BE2C (cell line): Measurements from ENCODE around the gene SETX.

Experiments used
- DNase-seq: peaks from one replicate; pipeline ENCODE4 v3.0.0-alpha.2; 2020
- H3K27me3 ChIP-seq: fragments of 250-450 bp; sonication (Bioruptor Pico); 2 replicates; pipeline ENCODE4 v1.5.1; 2020; ENCODE audit warnings: mild to moderate bottlenecking
- H3K36me3 ChIP-seq: fragments of 250-450 bp; sonication (Bioruptor Pico); 2 replicates; pipeline ENCODE4 v1.5.1; 2020; ENCODE audit warnings: mild to moderate bottlenecking
- H3K4me1 ChIP-seq: fragments of 250-450 bp; sonication (Bioruptor Pico); 2 replicates; pipeline ENCODE4 v1.5.1; 2020
- H3K4me3 ChIP-seq: 2 replicates; pipeline ENCODE4 v1.5.1; 2011; ENCODE audit warnings: low read depth, low read length
- H3K9me3 ChIP-seq: fragments of 250-450 bp; sonication (Bioruptor Pico); 2 replicates; pipeline ENCODE4 v1.5.1; 2020
- TF ChIP-seq, protein P1 (sequence below): IDR thresholded peaks from 2 replicates; pipeline ENCODE4 v1.5.1; 2012; ENCODE audit warnings: mild to moderate bottlenecking, low read depth, low read length

SETX gene

DNA sequence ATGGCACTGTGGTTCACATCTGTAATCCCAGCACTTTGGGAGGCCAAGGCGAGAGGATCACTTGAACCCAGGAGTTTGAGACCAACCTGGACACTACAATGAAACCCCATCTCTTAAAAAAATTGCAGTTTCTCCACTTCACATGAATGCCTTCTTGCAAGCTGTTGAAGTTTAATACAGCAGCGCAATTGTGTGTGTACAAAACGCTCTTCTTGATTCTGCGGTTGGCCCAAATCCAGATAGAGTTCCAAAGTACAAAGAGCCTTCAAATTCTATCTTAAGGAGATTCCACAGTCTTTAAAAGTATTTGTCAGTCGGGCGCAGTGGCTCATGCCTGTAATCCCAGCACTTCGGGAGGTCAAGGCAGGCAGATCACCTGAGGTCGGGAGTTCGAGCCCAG lies 9.3 kb upstream of the SETX start:
- DNase-seq = no peak
- H3K36me3 ChIP-seq = no peaks in the 10 kb centered on the region
- no peaks in the 10 kb centered on the region for H3K4me1 ChIP-seq
- no peaks in the 10 kb centered on the region for H3K27me3 ChIP-seq
- no peak overlapping the region for H3K4me3 ChIP-seq
- H3K9me3 ChIP-seq = no peaks in the 10 kb centered on the region
- TF ChIP-seq, protein P1, sequence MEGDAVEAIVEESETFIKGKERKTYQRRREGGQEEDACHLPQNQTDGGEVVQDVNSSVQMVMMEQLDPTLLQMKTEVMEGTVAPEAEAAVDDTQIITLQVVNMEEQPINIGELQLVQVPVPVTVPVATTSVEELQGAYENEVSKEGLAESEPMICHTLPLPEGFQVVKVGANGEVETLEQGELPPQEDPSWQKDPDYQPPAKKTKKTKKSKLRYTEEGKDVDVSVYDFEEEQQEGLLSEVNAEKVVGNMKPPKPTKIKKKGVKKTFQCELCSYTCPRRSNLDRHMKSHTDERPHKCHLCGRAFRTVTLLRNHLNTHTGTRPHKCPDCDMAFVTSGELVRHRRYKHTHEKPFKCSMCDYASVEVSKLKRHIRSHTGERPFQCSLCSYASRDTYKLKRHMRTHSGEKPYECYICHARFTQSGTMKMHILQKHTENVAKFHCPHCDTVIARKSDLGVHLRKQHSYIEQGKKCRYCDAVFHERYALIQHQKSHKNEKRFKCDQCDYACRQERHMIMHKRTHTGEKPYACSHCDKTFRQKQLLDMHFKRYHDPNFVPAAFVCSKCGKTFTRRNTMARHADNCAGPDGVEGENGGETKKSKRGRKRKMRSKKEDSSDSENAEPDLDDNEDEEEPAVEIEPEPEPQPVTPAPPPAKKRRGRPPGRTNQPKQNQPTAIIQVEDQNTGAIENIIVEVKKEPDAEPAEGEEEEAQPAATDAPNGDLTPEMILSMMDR = no peak

DNA sequence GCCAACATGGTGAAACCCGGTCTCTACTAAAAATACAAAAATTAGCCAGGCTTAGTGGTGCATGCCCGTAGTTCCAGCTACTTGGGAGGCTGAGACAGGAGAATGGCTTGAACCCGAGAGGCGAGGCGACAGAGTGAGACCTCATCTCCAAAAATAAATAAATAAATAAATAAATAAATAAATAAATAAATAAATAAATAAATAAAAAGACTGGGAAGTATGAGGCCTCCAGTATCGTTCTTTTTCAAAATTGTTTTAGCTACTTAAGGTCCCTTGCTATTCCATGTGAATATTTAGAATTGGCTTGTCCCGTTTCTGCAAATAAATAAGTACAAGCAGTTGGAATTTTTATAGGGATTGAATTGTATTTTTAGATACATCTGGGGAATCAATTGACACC lies 3.0 kb upstream of the SETX start:
- no peak for DNase-seq
- Histone ChIP-seq H3K4me1 (no peaks in the 10 kb centered on the region), H3K9me3 (no peaks in the 10 kb centered on the region), H3K27me3 (no peaks in the 10 kb centered on the region), H3K4me3 (no peak overlapping the region), H3K36me3 (peaks cover 6% of the 10 kb centered on the region)
- TF ChIP-seq, protein P1 = no peak

DNA sequence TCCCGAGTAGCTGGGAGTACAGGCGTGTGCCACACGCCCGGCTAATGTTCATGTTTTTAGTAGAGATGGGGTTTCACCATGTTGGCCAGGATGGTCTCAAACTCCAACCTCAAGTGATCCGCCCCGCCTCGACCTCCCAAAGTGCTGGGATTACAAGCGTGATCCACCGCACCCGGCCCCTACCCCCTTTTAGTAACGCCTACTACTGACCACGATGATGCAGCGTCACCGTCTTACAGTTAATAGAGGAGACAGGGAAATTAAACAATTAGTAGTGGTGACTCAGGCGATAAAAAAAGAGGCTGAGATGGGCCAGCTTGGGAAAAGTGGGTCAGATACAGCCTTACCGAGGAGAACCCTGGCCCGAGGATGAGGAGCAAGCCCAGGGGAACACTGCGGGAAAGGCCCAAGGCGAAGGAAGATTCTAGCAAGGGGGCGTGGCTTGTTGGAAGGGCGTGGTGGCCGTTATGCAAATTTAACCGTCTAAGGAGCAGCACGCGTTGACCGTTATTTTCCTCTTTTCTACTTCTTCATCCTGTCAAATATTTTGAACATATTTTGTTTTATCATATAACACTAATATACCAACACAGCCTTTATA lies 1.6 kb upstream of the SETX start:
- no peaks in the 10 kb centered on the region for H3K4me1 ChIP-seq
- H3K4me3 ChIP-seq = no peak overlapping the region
- H3K27me3 ChIP-seq = no peaks in the 10 kb centered on the region
- no peaks in the 10 kb centered on the region for H3K9me3 ChIP-seq
- TF ChIP-seq, protein P1 = no peak
- DNase-seq = no peak
- H3K36me3 ChIP-seq = peaks cover 14% of the 10 kb centered on the region

DNA sequence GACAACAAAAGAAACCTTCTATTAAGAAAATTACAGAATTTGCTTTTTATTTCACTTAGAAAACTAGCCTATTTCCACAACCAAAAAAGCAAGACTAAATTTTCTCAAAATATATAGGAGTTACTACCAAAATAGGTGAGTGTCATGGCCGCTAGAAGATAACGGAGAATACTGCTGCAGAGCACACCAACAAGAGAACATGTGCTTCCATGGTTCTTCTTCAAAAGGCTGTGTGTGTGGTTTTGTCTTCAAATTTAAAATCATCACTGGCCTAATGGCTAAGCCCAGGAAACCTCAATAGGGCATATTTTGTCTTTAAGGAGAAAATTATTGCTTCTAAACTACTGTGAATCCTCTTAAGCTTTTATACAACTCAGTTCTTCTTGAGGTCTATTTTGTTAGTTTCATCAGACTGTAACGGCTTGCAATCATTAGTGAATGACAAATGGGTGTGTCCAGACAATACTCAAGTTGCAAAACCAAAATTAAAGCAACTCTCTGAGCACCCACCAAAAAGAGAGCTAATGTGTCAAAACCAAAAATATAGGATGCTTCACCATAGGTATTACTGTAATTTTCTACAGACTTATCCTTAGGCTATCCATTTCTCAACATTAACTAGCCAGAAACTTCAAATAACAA lies 3.3 kb downstream of the SETX start:
- Histone ChIP-seq H3K9me3 (no peaks in the 10 kb centered on the region), H3K4me3 (no peak overlapping the region), H3K36me3 (peaks cover 43% of the 10 kb centered on the region), H3K4me1 (peaks cover 4% of the 10 kb centered on the region; the same call in 1 of the 2 replicates), H3K27me3 (no peaks in the 10 kb centered on the region)
- TF ChIP-seq, protein P1 = no peak
- DNase-seq = no peak

DNA sequence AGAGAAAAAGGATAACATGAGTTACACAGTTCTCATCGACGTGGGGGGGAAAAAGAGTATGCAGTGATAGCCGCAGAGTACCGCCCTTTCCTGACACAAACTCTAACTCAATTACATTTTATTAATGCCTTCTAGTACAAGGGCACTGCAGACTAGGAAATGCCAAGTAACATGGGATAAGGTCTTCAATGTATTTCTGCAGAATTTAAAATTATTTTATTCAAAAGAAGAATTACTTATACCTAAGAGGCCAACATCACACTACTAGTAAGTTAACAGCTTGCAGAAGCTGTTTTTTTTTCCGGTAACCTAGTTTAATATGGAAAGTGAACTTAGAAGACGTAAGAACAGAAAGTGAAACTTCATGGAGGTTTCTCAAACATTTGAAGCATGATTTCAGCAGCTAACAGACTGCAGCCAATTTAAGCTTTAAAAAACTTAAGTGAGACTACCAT lies 3.9 kb downstream of the SETX start:
- no peaks in the 10 kb centered on the region for H3K9me3 ChIP-seq
- no peak for DNase-seq
- H3K36me3 ChIP-seq = peaks cover 49% of the 10 kb centered on the region
- H3K4me1 ChIP-seq = peaks cover 4% of the 10 kb centered on the region; the same call in 1 of the 2 replicates
- no peaks in the 10 kb centered on the region for H3K27me3 ChIP-seq
- TF ChIP-seq, protein P1 = no peak
- H3K4me3 ChIP-seq = no peak overlapping the region

DNA sequence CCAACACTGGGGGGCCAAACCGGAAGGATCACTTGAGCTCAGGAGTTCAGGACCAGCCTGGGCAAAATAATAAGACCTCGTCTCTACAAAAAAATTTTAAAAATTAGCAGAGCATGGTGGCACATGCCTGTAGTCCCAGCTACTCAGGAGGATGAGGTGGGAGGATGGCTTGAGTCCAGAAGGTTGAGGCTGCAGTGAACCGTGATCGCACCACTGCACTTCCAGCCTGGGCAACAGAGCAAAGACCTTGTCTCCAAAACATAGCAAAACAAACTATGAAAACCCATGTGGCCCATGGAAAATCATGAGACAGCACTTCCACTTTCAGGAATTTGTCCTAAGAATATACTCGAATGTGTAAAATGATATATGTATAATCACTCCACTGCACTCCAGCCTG lies 6.1 kb downstream of the SETX start:
- Histone ChIP-seq H3K4me3 (no peak overlapping the region), H3K9me3 (no peaks in the 10 kb centered on the region), H3K27me3 (no peaks in the 10 kb centered on the region), H3K4me1 (peaks cover 4% of the 10 kb centered on the region; the same call in 1 of the 2 replicates), H3K36me3 (peaks cover 65% of the 10 kb centered on the region)
- TF ChIP-seq, protein P1 = no peak
- no peak for DNase-seq
